SU-DHL-6 (cell line): Measurements from ENCODE around the gene MYL6.

Experiments
- H2AFZ ChIP-seq: fragments of 200-600 bp; sonication (generic); 2 replicates; pipeline ENCODE4 v1.6.1; 2014; ENCODE audit warnings: low read depth, mild to moderate bottlenecking, moderate library complexity, mixed read lengths, antibody characterized with exemption, low read length; ENCODE audit not compliant: severe bottlenecking
- H3F3A ChIP-seq: fragments of 200-600 bp; shearing (Covaris generic); 2 replicates; pipeline ENCODE4 v1.6.0; 2016; ENCODE audit warnings: antibody characterized with exemption, mild to moderate bottlenecking; ENCODE audit not compliant: insufficient read depth
- H3K27ac ChIP-seq: fragments of 200-600 bp; sonication (generic); 2 replicates; pipeline ENCODE4 v1.5.1; 2016; ENCODE audit warnings: low read depth, mild to moderate bottlenecking, low read length, moderate library complexity, mixed read lengths
- H3K27me3 ChIP-seq: fragments of 200-600 bp; sonication (generic), shearing (Covaris generic); 2 replicates; pipeline ENCODE4 v1.6.0; 2014; ENCODE audit warnings: mild to moderate bottlenecking, low read length
- H3K36me3 ChIP-seq: fragments of 200-600 bp; sonication (generic); 2 replicates; pipeline ENCODE4 v1.6.1; 2014; ENCODE audit warnings: mild to moderate bottlenecking, low read length, mixed read lengths
- H3K4me2 ChIP-seq: fragments of 300-600, 200-600 bp; shearing (Covaris generic), sonication (generic); 2 replicates; pipeline ENCODE4 v1.6.0; 2014; ENCODE audit warnings: low read length, low read depth, mild to moderate bottlenecking; ENCODE audit not compliant: poor library complexity, severe bottlenecking
- H3K4me3 ChIP-seq: fragments of 200-600 bp; sonication (generic); 2 replicates; pipeline ENCODE4 v1.5.1; 2014; ENCODE audit warnings: antibody characterized with exemption, low read length, mild to moderate bottlenecking, mixed read lengths; ENCODE audit not compliant: insufficient read depth, poor library complexity, severe bottlenecking
- H3K79me2 ChIP-seq: fragments of 200-600 bp; sonication (generic); 2 replicates; pipeline ENCODE4 v1.6.1; 2014; ENCODE audit warnings: mild to moderate bottlenecking, low read length, moderate library complexity; ENCODE audit not compliant: insufficient read depth
- H3K9ac ChIP-seq: fragments of 200-600 bp; sonication (generic); 2 replicates; pipeline ENCODE4 v1.7.0; 2014; ENCODE audit warnings: mild to moderate bottlenecking, low read length
- H3K9me2 ChIP-seq: fragments of 200-600 bp; sonication (generic); replicated peaks from 2 replicates; pipeline ENCODE4 v1.6.1; 2014; ENCODE audit warnings: low read length; ENCODE audit not compliant: insufficient read depth
- H3K9me3 ChIP-seq: fragments of 200-600 bp; sonication (generic); 2 replicates; pipeline ENCODE4 v1.6.1; 2014; ENCODE audit warnings: low read length, mixed read lengths; ENCODE audit not compliant: insufficient read depth
- H4K20me1 ChIP-seq: fragments of 200-600 bp; sonication (generic); 2 replicates; pipeline ENCODE4 v1.6.1; 2014; ENCODE audit warnings: low read depth, mild to moderate bottlenecking, antibody characterized with exemption, low read length, moderate library complexity, mixed read lengths
- CTCF ChIP-seq: fragments of 200-600 bp; sonication (generic); IDR thresholded peaks from one replicate; pipeline ENCODE4 v1.5.1; 2017; ENCODE audit warnings: antibody characterized with exemption, mild to moderate bottlenecking, low read length, moderate library complexity; ENCODE audit not compliant: insufficient read depth, poor library complexity, severe bottlenecking
- EZH2phosphoT487 ChIP-seq: fragments of 200-600 bp; sonication (generic), shearing (Covaris generic); conservative IDR thresholded peaks from 2 replicates; pipeline ENCODE4 v1.6.1; 2018; ENCODE audit warnings: mild to moderate bottlenecking, antibody characterized with exemption, low read length, moderate library complexity, mixed read lengths

The MYL6 gene

GRCh38 chr12:56152756-56153677 is 5.1 kb upstream of the MYL6 start:
- Histone ChIP-seq H3K4me3 (peak overlapping the region; percentile 74), H3K9me3 (no peaks in the 10 kb centered on the region), H3K36me3 (no peaks in the 10 kb centered on the region), H3K4me2 (peak overlapping the region; percentile 80), H4K20me1 (no peaks in the 10 kb centered on the region), H3K9me2 (no peaks in the 10 kb centered on the region), H3K27ac (peak overlapping the region; percentile 15; the same call in 1 of the 2 replicates), H3K79me2 (peaks cover 6% of the 10 kb centered on the region; the same call in 1 of the 2 replicates), H2AFZ (peak overlapping the region; percentile 36), H3F3A (peaks cover 14% of the 10 kb centered on the region; the same call in 1 of the 2 replicates), H3K9ac (peak overlapping the region; percentile 77), H3K27me3 (no peaks in the 10 kb centered on the region)
- no peak for TF ChIP-seq CTCF
- TF ChIP-seq EZH2phosphoT487: no peak

GRCh38 chr12:56153678-56154065 is 4.5 kb upstream of the MYL6 start:
- peak overlapping the region; percentile 77 for H3K9ac ChIP-seq
- H3K4me2 ChIP-seq: peak overlapping the region; percentile 80
- H2AFZ ChIP-seq: no peak overlapping the region
- peaks cover 18% of the 10 kb centered on the region for H3F3A ChIP-seq
- no peaks in the 10 kb centered on the region for H3K9me3 ChIP-seq
- H3K9me2 ChIP-seq: no peaks in the 10 kb centered on the region
- no peak overlapping the region for H3K27ac ChIP-seq
- no peaks in the 10 kb centered on the region for H3K27me3 ChIP-seq
- no peaks in the 10 kb centered on the region for H4K20me1 ChIP-seq
- H3K36me3 ChIP-seq: no peaks in the 10 kb centered on the region
- H3K4me3 ChIP-seq: no peak overlapping the region
- TF ChIP-seq EZH2phosphoT487: no peak
- no peak for TF ChIP-seq CTCF
- H3K79me2 ChIP-seq: peaks cover 12% of the 10 kb centered on the region

DNA sequence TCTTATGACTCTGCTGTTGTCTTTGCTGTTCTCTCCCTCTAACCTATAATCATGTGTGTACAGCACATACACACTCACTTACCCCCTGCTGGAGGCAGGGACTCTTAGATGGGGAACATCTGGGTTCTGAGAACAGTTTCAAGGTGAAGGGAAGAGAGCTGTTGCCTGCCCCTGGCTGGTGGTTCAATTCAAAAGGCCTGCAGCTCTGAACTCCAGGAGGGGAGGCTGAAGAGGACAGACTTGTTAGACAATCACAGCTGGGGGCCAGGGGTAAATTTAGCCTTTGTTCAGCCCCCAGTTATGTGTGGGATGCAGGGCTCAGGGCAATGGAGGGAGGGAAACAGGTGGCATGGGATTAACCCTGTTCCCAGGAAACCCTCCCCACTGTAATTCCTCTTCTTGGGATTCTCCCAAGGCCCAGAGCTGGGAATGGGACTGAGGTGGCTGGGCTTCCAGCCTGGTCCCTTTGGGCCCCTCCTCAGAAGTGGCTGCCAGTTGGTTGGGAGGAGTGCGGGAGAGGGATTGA is 3.9 kb upstream of the MYL6 start:
- Histone ChIP-seq H3K27ac (no peak overlapping the region), H3K27me3 (no peaks in the 10 kb centered on the region), H3K9ac (peak overlapping the region; percentile 77), H3F3A (peaks cover 24% of the 10 kb centered on the region), H4K20me1 (no peaks in the 10 kb centered on the region), H2AFZ (no peak overlapping the region), H3K79me2 (peaks cover 18% of the 10 kb centered on the region), H3K36me3 (no peaks in the 10 kb centered on the region), H3K9me3 (no peaks in the 10 kb centered on the region), H3K4me2 (peak overlapping the region; percentile 80), H3K9me2 (no peaks in the 10 kb centered on the region), H3K4me3 (no peak overlapping the region)
- TF ChIP-seq CTCF (no peak), EZH2phosphoT487 (no peak)
